MCF 10A (cell line): ENCODE data around the gene PMEPA1. TPM values are rescaled to one million over a fixed set of nuclear protein-coding genes. Genes with fewer than 3 reads are reported as not detected.

Experiments used
- BruUV-seq: library from RNA; stranded (reverse); fragments of 400-500 nt; replicated peaks from 2 replicates; lab custom pipeline; 2021; lab: Mats Ljungman, UMichigan
- CTCF ChIA-PET: fragments of 300-600 bp; sonication (Branson Sonifier 250); formaldehyde crosslinking; extraction: SDS; loops from one replicate; lab custom pipeline; 2021; ENCODE audit warnings: antibody characterized with exemption, inconsistent platforms; lab: Yijun Ruan, JAX
- POLR2A ChIA-PET: fragments of 300-600, 350-650 bp; sonication (Branson Sonifier 250); formaldehyde crosslinking; extraction: SDS; loops from one replicate; lab custom pipeline; 2020; ENCODE audit warnings: antibody characterized with exemption, inconsistent platforms; lab: Yijun Ruan, JAX
- DNase-seq: peaks from one replicate; pipeline ENCODE4 v3.0.0-alpha.2; 2018; ENCODE audit not compliant: unreplicated experiment
- H3K27ac Mint-ChIP-seq: one replicate; pipeline ENCODE4 v1.8.0; 2022; ENCODE audit warnings: mild to moderate bottlenecking, low read depth, mixed read lengths; ENCODE audit not compliant: unreplicated experiment
- H3K27me3 Mint-ChIP-seq: one replicate; pipeline ENCODE4 v1.8.0; 2022; ENCODE audit warnings: mixed read lengths; ENCODE audit not compliant: insufficient read depth, unreplicated experiment
- H3K36me3 Mint-ChIP-seq: one replicate; pipeline ENCODE4 v1.8.0; 2022; ENCODE audit warnings: mild to moderate bottlenecking, moderate library complexity, mixed read lengths; ENCODE audit not compliant: insufficient read depth, unreplicated experiment
- H3K4me1 Mint-ChIP-seq: one replicate; pipeline ENCODE4 v1.8.0; 2022; ENCODE audit warnings: mixed read lengths; ENCODE audit not compliant: insufficient read depth, unreplicated experiment
- H3K4me3 Mint-ChIP-seq: one replicate; pipeline ENCODE4 v1.8.0; 2022; ENCODE audit warnings: mild to moderate bottlenecking, moderate library complexity, mixed read lengths; ENCODE audit not compliant: unreplicated experiment
- H3K9me3 Mint-ChIP-seq: one replicate; pipeline ENCODE4 v1.8.0; 2022; ENCODE audit warnings: mixed read lengths; ENCODE audit not compliant: unreplicated experiment
- intact Hi-C: fragments of 100-400 bp; cut with micrococcal nuclease; formaldehyde crosslinking; loops from 2 replicates; pipeline ENCODE4 v1.14.1; 2022
- total RNA-seq: library from RNA; stranded (reverse); gene quantifications from 2 replicates; pipeline ENCODE4 v1.2.3, GENCODE V29; 2022
- TF ChIP-seq, protein P1 (sequence below): fragments of 200-600 bp; IDR thresholded peaks from one replicate; pipeline ENCODE4 v1.8.0; 2022; ENCODE audit warnings: antibody characterized with exemption, mild to moderate bottlenecking; ENCODE audit not compliant: unreplicated experiment

PMEPA1 gene
- total RNA-seq, 1 experiment from 2014 or later, result 68.5 TPM

DNA sequence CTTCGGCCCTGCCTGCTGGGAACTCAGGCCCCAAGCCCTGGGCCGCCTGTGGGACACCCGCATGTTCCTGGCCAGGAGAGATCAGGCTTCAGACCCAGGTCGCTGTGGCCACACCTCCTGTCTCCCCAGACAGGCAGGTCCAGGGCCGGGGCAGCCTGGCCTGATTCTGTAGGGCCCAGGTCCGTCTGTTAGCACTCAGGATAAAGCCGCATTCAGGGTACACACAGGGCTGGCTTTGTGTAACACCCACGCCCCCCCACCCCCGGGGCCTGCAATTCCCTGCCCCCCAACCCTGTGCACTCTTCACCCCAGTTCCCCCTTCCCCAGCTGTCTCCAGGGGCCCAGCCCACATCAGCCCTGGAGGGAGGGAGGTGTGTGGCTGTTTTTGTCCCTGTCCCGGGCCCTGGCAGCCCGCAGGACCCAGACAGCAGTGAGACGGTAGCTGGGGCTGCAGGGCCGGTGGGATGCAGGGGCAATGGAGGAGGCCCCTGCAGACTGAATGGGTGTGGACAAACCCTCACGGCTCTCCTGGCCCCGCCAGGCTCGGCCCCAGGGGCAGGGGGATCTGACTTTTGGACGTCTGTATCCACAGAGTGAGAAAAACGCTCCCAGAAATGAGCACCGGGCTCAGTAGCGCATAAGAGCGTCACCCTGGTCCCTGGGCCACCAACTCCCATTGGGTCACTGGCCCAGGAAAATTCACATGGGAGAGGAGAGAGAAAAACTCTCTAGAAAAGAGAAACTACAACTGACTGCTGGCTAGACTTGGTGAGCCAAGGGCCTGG is 47.2 kb downstream of the PMEPA1 start:
- Mint-ChIP-seq H3K36me3 (peaks cover 12% of the 10 kb centered on the region), H3K9me3 (no peaks in the 10 kb centered on the region), H3K4me3 (no peak overlapping the region), H3K27me3 (no peaks in the 10 kb centered on the region), H3K4me1 (peaks cover 19% of the 10 kb centered on the region), H3K27ac (no peak overlapping the region)
- no TSS peak for BruUV-seq
- ChIA-PET POLR2A (no interaction called here), CTCF (no interaction called here)
- no peak for DNase-seq
- intact Hi-C loops, result no loop called here
- TF ChIP-seq, protein P1, sequence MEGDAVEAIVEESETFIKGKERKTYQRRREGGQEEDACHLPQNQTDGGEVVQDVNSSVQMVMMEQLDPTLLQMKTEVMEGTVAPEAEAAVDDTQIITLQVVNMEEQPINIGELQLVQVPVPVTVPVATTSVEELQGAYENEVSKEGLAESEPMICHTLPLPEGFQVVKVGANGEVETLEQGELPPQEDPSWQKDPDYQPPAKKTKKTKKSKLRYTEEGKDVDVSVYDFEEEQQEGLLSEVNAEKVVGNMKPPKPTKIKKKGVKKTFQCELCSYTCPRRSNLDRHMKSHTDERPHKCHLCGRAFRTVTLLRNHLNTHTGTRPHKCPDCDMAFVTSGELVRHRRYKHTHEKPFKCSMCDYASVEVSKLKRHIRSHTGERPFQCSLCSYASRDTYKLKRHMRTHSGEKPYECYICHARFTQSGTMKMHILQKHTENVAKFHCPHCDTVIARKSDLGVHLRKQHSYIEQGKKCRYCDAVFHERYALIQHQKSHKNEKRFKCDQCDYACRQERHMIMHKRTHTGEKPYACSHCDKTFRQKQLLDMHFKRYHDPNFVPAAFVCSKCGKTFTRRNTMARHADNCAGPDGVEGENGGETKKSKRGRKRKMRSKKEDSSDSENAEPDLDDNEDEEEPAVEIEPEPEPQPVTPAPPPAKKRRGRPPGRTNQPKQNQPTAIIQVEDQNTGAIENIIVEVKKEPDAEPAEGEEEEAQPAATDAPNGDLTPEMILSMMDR, result no peak

DNA sequence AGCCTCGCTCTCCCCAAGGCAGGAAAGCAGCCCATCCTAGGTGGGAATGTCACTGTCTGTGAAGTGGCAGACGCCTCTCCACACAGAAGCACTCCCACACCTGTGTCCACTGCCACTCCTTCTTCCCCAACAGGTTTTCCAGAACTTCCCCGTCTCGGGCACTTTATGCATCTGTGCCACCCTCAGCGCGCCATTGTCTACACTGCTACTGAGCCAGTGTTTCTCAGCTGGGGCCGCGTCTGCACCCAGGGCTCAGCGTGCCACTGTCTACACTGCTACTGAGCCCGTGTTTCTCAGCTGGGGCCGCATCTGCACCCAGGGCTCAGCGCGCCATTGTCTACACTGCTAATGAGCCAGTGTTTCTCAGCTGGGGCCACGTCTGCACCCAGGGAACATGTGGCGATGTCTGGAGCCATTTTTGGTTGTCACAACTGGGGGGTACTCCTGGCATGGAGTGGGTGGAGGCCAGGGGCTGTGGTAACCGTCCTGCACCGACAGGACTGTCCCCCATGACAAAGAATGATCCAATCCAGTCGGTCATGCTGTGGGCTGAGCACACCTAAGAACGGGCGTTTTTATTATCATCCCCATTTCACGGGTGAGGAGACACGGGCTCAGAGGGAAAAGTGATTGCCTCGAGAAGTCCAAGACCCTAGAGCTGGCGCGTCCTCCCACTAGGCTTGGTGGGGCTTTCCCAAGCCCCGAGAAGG is 47.9 kb downstream of the PMEPA1 start:
- intact Hi-C loops, result no loop called here
- Mint-ChIP-seq H3K36me3 (peaks cover 18% of the 10 kb centered on the region), H3K27ac (no peak overlapping the region), H3K4me1 (peaks cover 19% of the 10 kb centered on the region), H3K4me3 (no peak overlapping the region), H3K9me3 (no peaks in the 10 kb centered on the region), H3K27me3 (no peaks in the 10 kb centered on the region)
- CTCF ChIA-PET, result no interaction called here
- BruUV-seq, result no TSS peak
- TF ChIP-seq, protein P1, result no peak
- no peak for DNase-seq
- POLR2A ChIA-PET, result no interaction called here

DNA sequence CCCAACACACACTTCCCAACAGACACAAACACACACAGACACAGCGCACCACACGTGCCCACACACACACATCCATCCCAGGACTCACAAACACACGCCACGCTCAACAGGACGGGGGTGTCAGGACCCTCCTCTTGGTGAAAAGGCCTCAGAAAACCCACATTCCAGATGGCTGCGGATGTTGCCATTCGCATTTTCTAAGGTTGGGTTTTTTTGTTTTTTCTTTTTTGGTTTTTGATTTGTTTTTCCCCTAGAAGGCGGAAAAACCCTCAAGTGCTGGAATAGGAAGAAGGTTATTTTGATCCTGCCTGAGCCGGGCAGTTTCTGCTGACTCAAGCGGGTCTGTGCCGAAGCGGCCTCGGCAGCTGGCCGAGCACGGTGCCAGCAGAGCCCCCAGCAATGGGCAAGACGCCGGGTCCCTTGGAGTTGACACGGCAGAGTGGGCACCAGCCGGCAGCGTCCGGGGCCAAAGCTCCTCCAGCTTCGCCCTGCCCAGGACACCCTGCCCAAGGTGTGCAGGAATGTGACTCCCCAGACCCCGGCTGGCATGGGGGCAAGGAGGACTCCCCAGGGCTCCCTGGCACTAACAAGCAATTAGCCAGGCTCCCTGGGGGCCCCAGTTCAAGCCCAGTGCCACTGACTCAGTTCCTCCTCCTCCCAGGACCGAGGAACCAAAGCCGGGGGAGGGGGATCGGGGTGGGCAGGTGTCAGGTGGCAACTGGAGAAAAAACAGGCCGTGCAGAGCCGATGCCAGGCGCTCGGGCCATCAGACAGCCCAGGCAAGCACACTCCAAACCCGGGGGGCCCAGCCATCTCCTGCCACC is 48.7 kb downstream of the PMEPA1 start:
- no TSS peak for BruUV-seq
- Mint-ChIP-seq H3K9me3 (no peaks in the 10 kb centered on the region), H3K36me3 (peaks cover 18% of the 10 kb centered on the region), H3K4me1 (peaks cover 19% of the 10 kb centered on the region), H3K27me3 (no peaks in the 10 kb centered on the region), H3K27ac (no peak overlapping the region), H3K4me3 (no peak overlapping the region)
- intact Hi-C loops, result no loop called here
- ChIA-PET POLR2A (no interaction called here), CTCF (no interaction called here)
- TF ChIP-seq, protein P1, result no peak
- DNase-seq, result no peak
